BLaER1 treated with 17β-estradiol and CSF1 and Interleukin-3, amounts not matched to agents 10 nM and 100 nM (cell line): ENCODE results near the gene TGFBR2.

Experiments used
- H3K27ac ChIP-seq, 11 experiments: shearing (Covaris generic); formaldehyde crosslinking; 2 replicates each; pipeline ENCODE4 v1.8.1; 2022
- H3K27me3 ChIP-seq, 11 experiments: shearing (Covaris generic); formaldehyde crosslinking; 2 replicates each; pipeline ENCODE4 v1.8.1; 2022
- H3K36me3 ChIP-seq, 11 experiments: shearing (Covaris generic); formaldehyde crosslinking; 2 replicates each; pipeline ENCODE4 v1.8.1; 2022
- H3K4me1 ChIP-seq, 10 experiments: shearing (Covaris generic); formaldehyde crosslinking; 2 replicates each; pipeline ENCODE4 v1.8.1; 2022
- H3K4me2 ChIP-seq, 11 experiments: shearing (Covaris generic); formaldehyde crosslinking; 2 replicates each; pipeline ENCODE4 v1.8.1; 2022
- H3K4me3 ChIP-seq, 10 experiments: shearing (Covaris generic); formaldehyde crosslinking; 2 replicates each; pipeline ENCODE4 v1.8.1; 2022
- H3K9ac ChIP-seq, 11 experiments: shearing (Covaris generic); formaldehyde crosslinking; 2 replicates each; pipeline ENCODE4 v1.8.1; 2022
- H3K9me3 ChIP-seq, 11 experiments: shearing (Covaris generic); formaldehyde crosslinking; replicated peaks in 1 of 11; 2 replicates each; pipeline ENCODE4 v1.8.1; 2022
- H4K20me1 ChIP-seq, 11 experiments: shearing (Covaris generic); formaldehyde crosslinking; 2 replicates each; pipeline ENCODE4 v1.8.1; 2022
- Cebpa-rat ChIP-seq, 11 experiments: shearing (Covaris generic); IDR thresholded peaks; 2 replicates each; pipeline ENCODE4 v1.8.1; 2022

TGFBR2 gene

GRCh38 chr3:30729936-30730335 is 123.5 kb downstream of the TGFBR2 start:
- no peak overlapping the region for H3K9ac ChIP-seq
- no peaks in the 10 kb centered on the region for H3K36me3 ChIP-seq

GRCh38 chr3:30730967-30731366 is 124.6 kb downstream of the TGFBR2 start:
- no peak for TF ChIP-seq Cebpa-rat (IDR thresholded peaks at IDR 0.05)
- H3K4me2 ChIP-seq, result peak overlapping the region in 1 of 11 experiments; percentile 11; a peak in 2 of 22 replicates
- no peaks in the 10 kb centered on the region for H3K27me3 ChIP-seq
- no peak overlapping the region for H3K4me3 ChIP-seq
- peaks cover 0 to 18% (median 4%) of the 10 kb centered on the region in 11 experiments; a peak in 10 of 22 replicates for H3K9me3 ChIP-seq
- H3K9ac ChIP-seq, result no peak overlapping the region
- H3K4me1 ChIP-seq, result peaks cover 6 to 53% (median 21%) of the 10 kb centered on the region in 10 experiments
- H3K36me3 ChIP-seq, result no peaks in the 10 kb centered on the region
- no peak overlapping the region for H3K27ac ChIP-seq
- H4K20me1 ChIP-seq, result no peaks in the 10 kb centered on the region

More at GRCh38 chr3:30729936-30730335, 123.5 kb downstream of the TGFBR2 start:
- Histone ChIP-seq H3K4me1 (peaks cover 6 to 53% (median 21%) of the 10 kb centered on the region in 10 experiments), H3K27ac (peak overlapping the region in 2 of 11 experiments; percentile 1 to 20; a peak in 3 of 22 replicates), H4K20me1 (no peaks in the 10 kb centered on the region), H3K4me3 (no peak overlapping the region), H3K9me3 (peaks cover 0 to 14% (median 3%) of the 10 kb centered on the region in 11 experiments; a peak in 6 of 22 replicates), H3K4me2 (peak overlapping the region in 10 of 11 experiments; percentile 42 to 86 (median 62); a peak in 19 of 22 replicates), H3K27me3 (no peaks in the 10 kb centered on the region)
- no peak for TF ChIP-seq Cebpa-rat (IDR thresholded peaks at IDR 0.05)

- H3K4me1 ChIP-seq, result peaks cover 6 to 44% (median 21%) of the 10 kb centered on the region in 10 experiments
- H3K27ac ChIP-seq, result no peak overlapping the region
- no peaks in the 10 kb centered on the region for H3K36me3 ChIP-seq
- TF ChIP-seq Cebpa-rat (IDR thresholded peaks at IDR 0.05), result no peak
- peak overlapping the region in 6 of 11 experiments; percentile 1 to 47 (median 28); a peak in 7 of 22 replicates for H3K4me2 ChIP-seq
- no peak overlapping the region for H3K4me3 ChIP-seq
- no peaks in the 10 kb centered on the region for H3K27me3 ChIP-seq
- H3K9me3 ChIP-seq, result peaks cover 0 to 15% (median 4%) of the 10 kb centered on the region in 11 experiments; a peak in 10 of 22 replicates
- no peak overlapping the region for H3K9ac ChIP-seq
- H4K20me1 ChIP-seq, result no peaks in the 10 kb centered on the region
Measured at GRCh38 chr3:30733209-30733608, 126.8 kb downstream of the TGFBR2 start.

GRCh38 chr3:30733696-30734095 is 127.3 kb downstream of the TGFBR2 start:
- H3K9me3 ChIP-seq, result peaks cover 0 to 15% (median 4%) of the 10 kb centered on the region in 11 experiments; a peak in 9 of 22 replicates
- peaks cover 6 to 40% (median 21%) of the 10 kb centered on the region in 10 experiments for H3K4me1 ChIP-seq
- H3K4me2 ChIP-seq, result peak overlapping the region in 6 of 11 experiments; percentile 1 to 47 (median 28); a peak in 7 of 22 replicates
- no peaks in the 10 kb centered on the region for H3K27me3 ChIP-seq
- no peaks in the 10 kb centered on the region for H4K20me1 ChIP-seq
- H3K4me3 ChIP-seq, result no peak overlapping the region
- H3K27ac ChIP-seq, result no peak overlapping the region
- TF ChIP-seq Cebpa-rat (IDR thresholded peaks at IDR 0.05), result no peak
- no peaks in the 10 kb centered on the region for H3K36me3 ChIP-seq
- no peak overlapping the region for H3K9ac ChIP-seq

GRCh38 chr3:30737743-30738499 is 131.5 kb downstream of the TGFBR2 start:
- no peak overlapping the region for H3K9ac ChIP-seq
- H3K9me3 ChIP-seq, result peaks cover 0 to 5% (median 4%) of the 10 kb centered on the region in 11 experiments; a peak in 9 of 22 replicates
- H3K4me1 ChIP-seq, result peaks cover 1 to 20% (median 8%) of the 10 kb centered on the region in 10 experiments; a peak in 15 of 20 replicates
- H3K36me3 ChIP-seq, result no peaks in the 10 kb centered on the region
- H4K20me1 ChIP-seq, result no peaks in the 10 kb centered on the region
- no peak for TF ChIP-seq Cebpa-rat (IDR thresholded peaks at IDR 0.05)
- no peak overlapping the region for H3K4me3 ChIP-seq
- no peaks in the 10 kb centered on the region for H3K27me3 ChIP-seq
- H3K4me2 ChIP-seq, result no peak overlapping the region
- no peak overlapping the region for H3K27ac ChIP-seq

GRCh38 chr3:30738605-30739004 is 132.2 kb downstream of the TGFBR2 start:
- Histone ChIP-seq H3K9ac (no peak overlapping the region), H3K27ac (no peak overlapping the region)

GRCh38 chr3:30741889-30742288 is 135.5 kb downstream of the TGFBR2 start:
- no peaks in the 10 kb centered on the region for H3K27me3 ChIP-seq
- no peak overlapping the region for H3K9ac ChIP-seq
- no peaks in the 10 kb centered on the region for H4K20me1 ChIP-seq
- no peak overlapping the region for H3K27ac ChIP-seq
- no peak overlapping the region for H3K4me2 ChIP-seq
- H3K36me3 ChIP-seq, result no peaks in the 10 kb centered on the region
- peaks cover 7 to 21% (median 14%) of the 10 kb centered on the region in 10 experiments; a peak in 17 of 20 replicates for H3K4me1 ChIP-seq
- TF ChIP-seq Cebpa-rat (IDR thresholded peaks at IDR 0.05), result no peak
- no peak overlapping the region for H3K4me3 ChIP-seq
- no peaks in the 10 kb centered on the region for H3K9me3 ChIP-seq

More at GRCh38 chr3:30738605-30739004, 132.2 kb downstream of the TGFBR2 start:
- Histone ChIP-seq H3K9me3 (peaks cover 0 to 5% (median 4%) of the 10 kb centered on the region in 11 experiments; a peak in 9 of 22 replicates), H3K4me2 (no peak overlapping the region), H4K20me1 (no peaks in the 10 kb centered on the region), H3K4me1 (peaks cover 7 to 21% (median 13%) of the 10 kb centered on the region in 10 experiments; a peak in 17 of 20 replicates), H3K4me3 (no peak overlapping the region), H3K36me3 (no peaks in the 10 kb centered on the region), H3K27me3 (no peaks in the 10 kb centered on the region)
- no peak for TF ChIP-seq Cebpa-rat (IDR thresholded peaks at IDR 0.05)

- Histone ChIP-seq H3K9me3 (no peaks in the 10 kb centered on the region), H3K9ac (no peak overlapping the region), H3K4me2 (peak overlapping the region; percentile 18 to 59 (median 35); a peak in 15 of 22 replicates), H3K36me3 (no peaks in the 10 kb centered on the region), H3K27ac (no peak overlapping the region), H3K4me3 (no peak overlapping the region), H4K20me1 (no peaks in the 10 kb centered on the region), H3K27me3 (no peaks in the 10 kb centered on the region), H3K4me1 (peaks cover 9 to 32% (median 25%) of the 10 kb centered on the region in 10 experiments; a peak in 19 of 20 replicates)
- no peak for TF ChIP-seq Cebpa-rat (IDR thresholded peaks at IDR 0.05)
Measured at GRCh38 chr3:30742796-30743619, 136.6 kb downstream of the TGFBR2 start.
